Left lung (tissue), 10 donors: ENCODE results near the gene JAK2. TPM values are rescaled to one million over a fixed set of nuclear protein-coding genes. Genes with fewer than 3 reads are reported as not detected.
"Not testable (repeated sequence)": the region's sequence is repeated elsewhere in the genome, so short reads cannot be mapped to it uniquely, and the experiment has no call there.

Experiments
- ATAC-seq: fragments of 200-7000 bp; cut with Tn5 transposase; one replicate; pipeline ENCODE4 v1.9.1; 2020; ENCODE audit warnings: moderate library complexity
- DNase-seq, 4 donors: peaks; one replicate each; pipeline ENCODE4 v3.0.0-alpha.2; 2013 to 2020
- H3K27ac ChIP-seq, 2 donors: fragments of 200-600 bp; sonication (generic) in 1 of 2; one replicate each; pipeline versions ENCODE4 v1.5.0 to v1.8.0; 2020 to 2021
- H3K27me3 ChIP-seq, 2 donors: fragments of 200-600 bp; sonication (generic) in 1 of 2; one replicate each; pipeline versions ENCODE4 v1.5.0 to v1.8.0; 2020 to 2021
- H3K36me3 ChIP-seq, 2 donors: fragments of 200-600 bp; sonication (generic) in 1 of 2; one replicate each; pipeline versions ENCODE4 v1.5.0 to v1.8.0; 2020 to 2021
- H3K4me1 ChIP-seq, 2 donors: fragments of 200-600 bp; one replicate each; pipeline ENCODE4 v1.8.0; 2021
- H3K4me3 ChIP-seq, 2 donors: fragments of 200-600 bp; sonication (generic) in 1 of 2; one replicate each; pipeline versions ENCODE4 v1.5.0 to v1.8.0; 2020 to 2021; ENCODE audit warnings: mild to moderate bottlenecking in 1 of 2
- H3K9me3 ChIP-seq, 2 donors: fragments of 200-600 bp; sonication (generic) in 1 of 2; one replicate each; pipeline versions ENCODE4 v1.5.0 to v1.8.0; 2020 to 2021
- CTCF ChIP-seq, 2 donors: fragments of 200-600 bp; sonication (generic) in 1 of 2; IDR thresholded peaks; one replicate each; pipeline versions ENCODE4 v1.5.0 to v1.8.0; 2021; ENCODE audit warnings: antibody characterized with exemption in 2 of 2
- intact Hi-C, 2 donors: fragments of 100-400 bp; cut with DNase I; formaldehyde crosslinking; loops; one replicate each; pipeline versions ENCODE4 v1.11.2 to v1.14.2; 2022
- polyA plus RNA-seq, 6 donors: library from polyadenylated mRNA; unstranded; fragments of 120-200 nt; gene quantifications; one replicate each; pipeline ENCODE4 v1.2.1, GENCODE V29; 2013; ENCODE audit not compliant: insufficient read length in 6 of 6
- total RNA-seq, 2 donors: library from RNA; stranded (reverse); fragmentation: NEBNext Ultra II Directional; extraction: Animal tissue kit (Norgen Biotek cat#: 25700); gene quantifications; one replicate each; pipeline ENCODE4 v1.2.1, GENCODE V29; 2021
- donor health status: DM: no; HTN: yes; CAD: no.
- donor health status: DM: no; HTN: no; CAD: no.

JAK2 gene
- total and polyA plus RNA-seq, 8 donors: 13.6 to 27.3 (median 15.3) TPM

GRCh38 chr9:5089737-5090136 lies 104.7 kb downstream of the JAK2 start:
- DNase-seq: no peak
- Histone ChIP-seq H3K36me3 (peaks cover 0 to 53% of the 10 kb centered on the region in 2 donors), H3K4me1 (no peaks in the 10 kb centered on the region), H3K4me3 (no peak overlapping the region), H3K27ac (no peak overlapping the region), H3K9me3 (no peaks in the 10 kb centered on the region), H3K27me3 (no peaks in the 10 kb centered on the region)
- intact Hi-C loops: no loop called here
- TF ChIP-seq CTCF (IDR thresholded peaks at IDR 0.05): no peak
- ATAC-seq: no peak

GRCh38 chr9:5095795-5096194 lies 110.7 kb downstream of the JAK2 start:
- no peaks in the 10 kb centered on the region for H3K27me3 ChIP-seq
- no peak overlapping the region for H3K4me3 ChIP-seq
- ATAC-seq (no peak), DNase-seq (no peak)
- H3K36me3 ChIP-seq: no peaks in the 10 kb centered on the region
- H3K9me3 ChIP-seq: no peaks in the 10 kb centered on the region
- H3K4me1 ChIP-seq: no peaks in the 10 kb centered on the region
- H3K27ac ChIP-seq: no peak overlapping the region
- no peak for TF ChIP-seq CTCF (IDR thresholded peaks at IDR 0.05)
- intact Hi-C loops: no loop called here

GRCh38 chr9:5099466-5099865 lies 114.4 kb downstream of the JAK2 start:
- Histone ChIP-seq H3K4me3 (no peak overlapping the region), H3K9me3 (peaks cover 0 to 2% of the 10 kb centered on the region in 2 donors), H3K27me3 (no peaks in the 10 kb centered on the region), H3K4me1 (no peaks in the 10 kb centered on the region), H3K27ac (no peak overlapping the region), H3K36me3 (no peaks in the 10 kb centered on the region)
- intact Hi-C loops: no loop called here
- no peak for ATAC-seq
- DNase-seq: no peak
- no peak for TF ChIP-seq CTCF (IDR thresholded peaks at IDR 0.05)

GRCh38 chr9:5101127-5101526 lies 116.1 kb downstream of the JAK2 start:
- H3K4me1 ChIP-seq, intact Hi-C loops, ATAC-seq, H3K9me3 ChIP-seq, H3K27me3 ChIP-seq, H3K36me3 ChIP-seq, H3K4me3 ChIP-seq, H3K27ac ChIP-seq: not testable (repeated sequence)
- DNase-seq: peak in 1 of 4 donors; percentile 58

- intact Hi-C loops, DNase-seq, H3K4me3 ChIP-seq, H3K4me1 ChIP-seq, H3K27ac ChIP-seq, ATAC-seq, H3K27me3 ChIP-seq, H3K36me3 ChIP-seq: not testable (repeated sequence)
- H3K9me3 ChIP-seq: peaks cover 0 to 15% of the 10 kb centered on the region in 2 donors
These were observed 121.4 kb downstream of the JAK2 start for GRCh38 chr9:5106517-5106916.

- intact Hi-C loops: no loop called here
- H3K4me3 ChIP-seq: no peak overlapping the region
- DNase-seq (peak in 1 of 4 donors; percentile 64), ATAC-seq (no peak)
- no peaks in the 10 kb centered on the region for H3K4me1 ChIP-seq
- no peaks in the 10 kb centered on the region for H3K27me3 ChIP-seq
- peaks cover 0 to 11% of the 10 kb centered on the region in 2 donors for H3K9me3 ChIP-seq
- no peak overlapping the region for H3K27ac ChIP-seq
- TF ChIP-seq CTCF (IDR thresholded peaks at IDR 0.05): no peak
- no peaks in the 10 kb centered on the region for H3K36me3 ChIP-seq
These were observed 126.0 kb downstream of the JAK2 start for GRCh38 chr9:5110867-5111681.
